ENCODE data around the gene GRIK4.

- TF ChIP-seq CTCF (conservative IDR thresholded peaks at IDR 0.05) (no peak), EZH2 (IDR thresholded peaks at IDR 0.05; ENCODE audit: low read depth) (no peak)
Measured at GRCh38 chr11:120969993-120970392, 458.4 kb downstream of the GRIK4 start.
